GM20000 (cell line): ENCODE results near the gene SLC17A9.

ENCODE experiments used
- DNase-seq: peaks from one replicate; pipeline ENCODE4 v3.0.0; 2012; ENCODE audit warnings: low spot score
- TF ChIP-seq, protein P1 (sequence below): IDR thresholded peaks from 2 replicates; pipeline ENCODE4 v1.5.1; 2012; ENCODE audit warnings: mild to moderate bottlenecking, control low read depth; ENCODE audit errors: extremely low read depth, missing control alignments

SLC17A9 gene

GRCh38 chr20:62950741-62951140, 1.8 kb upstream of the SLC17A9 start:
- TF ChIP-seq, protein P1, sequence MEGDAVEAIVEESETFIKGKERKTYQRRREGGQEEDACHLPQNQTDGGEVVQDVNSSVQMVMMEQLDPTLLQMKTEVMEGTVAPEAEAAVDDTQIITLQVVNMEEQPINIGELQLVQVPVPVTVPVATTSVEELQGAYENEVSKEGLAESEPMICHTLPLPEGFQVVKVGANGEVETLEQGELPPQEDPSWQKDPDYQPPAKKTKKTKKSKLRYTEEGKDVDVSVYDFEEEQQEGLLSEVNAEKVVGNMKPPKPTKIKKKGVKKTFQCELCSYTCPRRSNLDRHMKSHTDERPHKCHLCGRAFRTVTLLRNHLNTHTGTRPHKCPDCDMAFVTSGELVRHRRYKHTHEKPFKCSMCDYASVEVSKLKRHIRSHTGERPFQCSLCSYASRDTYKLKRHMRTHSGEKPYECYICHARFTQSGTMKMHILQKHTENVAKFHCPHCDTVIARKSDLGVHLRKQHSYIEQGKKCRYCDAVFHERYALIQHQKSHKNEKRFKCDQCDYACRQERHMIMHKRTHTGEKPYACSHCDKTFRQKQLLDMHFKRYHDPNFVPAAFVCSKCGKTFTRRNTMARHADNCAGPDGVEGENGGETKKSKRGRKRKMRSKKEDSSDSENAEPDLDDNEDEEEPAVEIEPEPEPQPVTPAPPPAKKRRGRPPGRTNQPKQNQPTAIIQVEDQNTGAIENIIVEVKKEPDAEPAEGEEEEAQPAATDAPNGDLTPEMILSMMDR, result no peak
- no peak for DNase-seq

DNA sequence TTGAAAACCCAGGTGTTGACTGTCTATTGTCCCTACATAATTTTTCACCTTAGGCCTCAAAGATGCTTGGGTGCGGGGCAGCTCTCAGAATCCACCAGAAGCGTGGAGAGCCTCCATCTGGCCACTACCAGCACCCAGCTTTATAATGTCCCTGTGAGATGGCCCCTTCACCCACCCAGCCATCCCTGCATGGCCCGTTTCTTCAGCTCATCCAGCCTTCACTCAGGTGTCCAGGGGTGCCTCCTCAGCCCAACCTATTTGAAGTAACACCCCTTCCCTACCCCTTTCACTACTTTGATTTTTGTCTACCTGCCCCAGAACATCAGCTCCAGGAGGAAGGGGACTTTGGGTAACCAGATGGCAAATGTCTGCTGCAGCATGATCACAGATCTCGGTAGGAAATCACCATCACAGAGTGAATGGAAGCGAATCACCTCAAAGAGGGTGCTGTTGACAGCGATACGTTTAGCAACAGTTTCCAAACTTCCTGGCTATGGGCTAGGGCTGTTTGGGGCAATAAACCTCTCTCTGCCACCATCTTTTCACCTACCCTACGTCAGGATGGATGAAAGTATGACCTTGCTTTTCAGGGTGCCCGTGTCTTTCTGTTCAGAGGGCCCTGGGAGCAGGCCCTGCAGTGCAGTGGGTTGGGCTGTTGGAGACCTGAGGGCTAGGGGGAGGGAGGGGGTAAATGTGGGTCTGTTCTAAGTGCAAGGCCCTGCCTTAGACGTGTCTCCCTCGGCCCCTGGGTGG, 1.2 kb upstream of the SLC17A9 start:
- no peak for DNase-seq
- TF ChIP-seq, protein P1, result no peak

DNA sequence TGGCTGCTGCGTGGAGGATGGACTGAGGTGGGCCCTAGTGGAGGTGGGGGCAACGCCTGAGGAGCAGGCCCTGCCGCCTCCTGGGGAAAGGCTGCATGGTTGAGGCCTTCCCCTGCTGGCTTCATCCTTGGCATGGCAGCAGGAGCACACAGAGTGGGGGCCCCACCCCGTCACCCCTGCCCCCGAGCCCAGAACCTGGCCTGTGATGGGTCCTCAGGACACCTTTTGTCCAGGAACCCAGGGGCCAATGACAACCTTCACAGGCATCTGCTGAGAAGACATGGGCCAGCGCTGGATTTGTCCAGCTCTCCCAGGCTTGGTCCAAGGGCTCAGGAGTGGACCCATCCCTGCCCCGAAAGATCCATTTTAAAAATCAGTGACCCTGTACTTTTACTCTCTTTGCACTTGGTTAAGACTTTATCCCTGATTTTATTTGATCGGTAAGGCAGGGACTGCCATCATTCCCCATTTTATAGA, 575 bp upstream of the SLC17A9 start:
- TF ChIP-seq, protein P1, result no peak
- no peak for DNase-seq

- DNase-seq, result no peak
- TF ChIP-seq, protein P1, result no peak
Measured at GRCh38 chr20:62952968-62953838, 694 bp downstream of the SLC17A9 start.

DNA sequence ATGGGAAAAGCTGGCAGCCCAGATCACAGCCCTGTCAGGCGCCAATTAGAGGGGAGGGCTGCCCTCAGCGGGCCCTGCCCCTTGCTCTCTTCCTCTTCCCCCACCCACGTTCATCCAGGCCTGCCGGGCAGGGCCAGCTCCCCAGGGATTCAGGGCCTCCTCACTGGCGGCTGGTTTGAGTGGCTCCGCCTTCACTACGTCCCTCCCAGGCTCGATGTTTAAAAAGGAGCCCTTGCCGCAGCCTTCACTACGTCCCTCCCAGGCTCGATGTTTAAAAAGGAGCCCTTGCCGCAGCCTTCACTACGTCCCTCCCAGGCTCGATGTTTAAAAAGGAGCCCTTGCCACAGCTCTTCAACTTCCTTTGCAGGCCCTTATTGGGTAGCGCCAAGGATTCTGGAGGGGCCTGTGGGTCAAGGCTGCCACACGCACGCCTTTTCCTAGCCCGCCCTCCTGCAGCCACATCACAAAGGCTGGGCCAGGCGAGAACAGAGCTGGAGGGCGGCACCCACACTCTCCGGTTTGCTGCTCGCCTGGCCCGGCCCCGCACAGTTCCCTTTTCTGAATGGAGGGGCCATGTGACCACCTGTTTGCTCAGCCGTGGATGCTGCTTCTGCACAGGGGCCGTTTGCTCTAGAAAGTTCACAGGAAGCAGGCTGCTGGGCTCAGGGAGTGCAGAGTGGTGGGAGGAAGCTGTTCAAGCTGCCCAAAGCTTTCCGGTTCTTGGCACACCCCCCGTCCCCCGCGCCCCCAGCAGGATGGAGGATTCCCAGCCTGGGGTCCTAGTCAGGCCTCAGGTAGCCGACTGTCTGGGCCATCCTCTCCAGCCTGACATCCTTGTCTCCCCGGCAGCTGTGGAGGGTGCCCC, 1.6 kb downstream of the SLC17A9 start:
- TF ChIP-seq, protein P1, result no peak
- peak; percentile 93 for DNase-seq

GRCh38 chr20:62955519-62956386, 3.2 kb downstream of the SLC17A9 start:
- DNase-seq, result no peak
- TF ChIP-seq, protein P1, result no peak
